Heart right ventricle (tissue), 16 donors: Measurements from ENCODE around the gene APCDD1. TPM values are rescaled to one million over a fixed set of nuclear protein-coding genes. Genes with fewer than 3 reads are reported as not detected.

Experiments used
- ATAC-seq, 8 donors: fragments of 200-7000 bp; cut with Tn5 transposase; one replicate each; pipeline ENCODE4 v1.9.1; 2020; ENCODE audit warnings: mild to moderate bottlenecking in 8 of 8, moderate library complexity in 8 of 8, moderate number of reproducible peaks in 1 of 8
- DNase-seq, 2 donors: peaks; one replicate each; pipeline ENCODE4 v3.0.0-alpha.2; 2020
- H3K27ac ChIP-seq, 10 donors: fragments of 200-600 bp; sonication (generic) in 2 of 10; one replicate each; pipeline versions ENCODE4 v1.5.0 to v1.8.0; 2020 to 2022; ENCODE audit warnings: mild to moderate bottlenecking in 3 of 10
- H3K27me3 ChIP-seq, 7 donors: fragments of 200-600 bp; one replicate each; pipeline ENCODE4 v1.8.0; 2021 to 2022; ENCODE audit warnings: mild to moderate bottlenecking in 2 of 7
- H3K36me3 ChIP-seq, 9 donors: fragments of 200-600 bp; sonication (generic) in 1 of 9; one replicate each; pipeline versions ENCODE4 v1.5.0 to v1.8.0; 2020 to 2022; ENCODE audit warnings: mild to moderate bottlenecking in 2 of 9
- H3K4me1 ChIP-seq, 9 donors: fragments of 200-600 bp; sonication (generic) in 1 of 9; one replicate each; pipeline versions ENCODE4 v1.5.0 to v1.8.0; 2020 to 2022; ENCODE audit warnings: mild to moderate bottlenecking in 4 of 9
- H3K4me3 ChIP-seq, 10 donors: fragments of 200-600 bp; sonication (generic) in 2 of 10; one replicate each; pipeline versions ENCODE4 v1.5.0 to v1.8.0; 2020 to 2022; ENCODE audit warnings: mild to moderate bottlenecking in 7 of 10, moderate library complexity in 2 of 10
- H3K9me3 ChIP-seq, 11 donors: fragments of 200-600 bp in 10 of 11; sonication (generic) in 2 of 11; one replicate each; pipeline versions ENCODE4 v1.5.0 to v1.8.0; 2013 to 2022; ENCODE audit warnings: mild to moderate bottlenecking in 2 of 11, control low read depth in 1 of 11, moderate library complexity in 1 of 11
- WGBS, 2 donors: extraction: QIAGEN DNeasy Blood & Tissue Kit; methylation state at CpG; one replicate each; pipeline ENCODE4 v1.1.7; 2013; ENCODE audit warnings: inconsistent platforms in 1 of 2; 5-methylcytosine and 5-hydroxymethylcytosine counted together
- intact Hi-C, 10 donors: fragments of 100-400 bp; cut with DNase I; formaldehyde crosslinking; loops; one replicate each; pipeline versions ENCODE4 v1.11.1 to v1.14.2; 2022
- polyA plus RNA-seq, 2 donors: library from polyadenylated mRNA; stranded (reverse); fragments of 200-250 nt; gene quantifications; one replicate each; pipeline ENCODE4 v1.2.3, GENCODE V29; 2013
- total RNA-seq, 10 donors: library from RNA; stranded (reverse); fragmentation: NEBNext Ultra II Directional in 3 of 10; extraction: Animal tissue kit (Norgen Biotek cat#: 25700) in 3 of 10; gene quantifications; one replicate each; pipeline versions ENCODE4 v1.2.1 to v1.2.4, GENCODE V29; 2021 to 2023
- TF ChIP-seq, protein P1 (sequence below), 9 donors: fragments of 200-600 bp; sonication (generic) in 2 of 9; IDR thresholded peaks; one replicate each; pipeline versions ENCODE4 v1.5.0 to v1.8.0; 2021 to 2022; ENCODE audit warnings: antibody characterized with exemption in 9 of 9, mild to moderate bottlenecking in 5 of 9, moderate library complexity in 1 of 9
- donor health status: Arrhythmogenic right ventricular cardiomyopathy.
- donor health status: ischemic (EF 13 %, LVEDD 7.1; RV severe dilation, severe dysfunction).
- donor health status: healthy with polysubstance abuse.
- donor health status: DM: no; HTN: yes; CAD: no.
- donor health status: DM: no; HTN: no; CAD: no.
- donor health status: ischemic (EF 25% LVEDD 6.9; RV normal size, moderate dysfunction).
- donor health status: ischemic (EF 25% LVEDD 5.7; RV mildly dilated, moderate dysfunction).
- donor health status: healthy.
- donor health status: DM: yes; HTN: yes; CAD: no.
- donor health status: Ischemic cardiomyopathy.
- donor health status: ischemic (EF 35%, LVEDD 5.7; RV mildly dilated, moderate dysfunction).
- donor health status: nonischemic (EF 11% LVEDD 7.7; RV severe dilation, severe dysfunction).
- donor health status: DM: yes; HTN: yes; CAD: no.
- donor health status: PGD.
- donor health status: ischemic (EF 29% LVEDD 5.4; RV normal size, mild dysfunction).
- donor health status: nonischemic (EF 23%, LVEDD 6.1; RV moderate dilation, normal function).

Gene APCDD1
- total and polyA plus RNA-seq, 12 donors: 10.2 to 40.4 (median 18.3) TPM

DNA sequence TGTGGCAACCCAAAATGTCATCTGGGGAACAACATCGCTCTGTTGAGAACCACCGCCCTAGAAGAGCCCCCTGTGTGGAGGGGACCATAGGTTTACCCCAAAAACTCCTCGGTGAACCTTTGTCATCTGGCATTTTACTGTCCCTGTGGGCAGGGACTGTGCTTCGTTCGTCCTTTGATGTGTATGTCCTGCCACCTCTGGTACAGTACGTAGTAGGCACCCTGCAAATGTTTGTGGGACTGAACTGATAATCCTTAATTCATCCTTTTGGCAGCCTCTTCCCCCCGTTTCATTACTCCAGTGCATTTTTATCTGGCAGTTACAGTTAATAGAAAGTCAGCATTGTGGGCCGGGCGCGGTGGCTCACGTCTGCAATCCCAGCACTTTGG, 72.1 kb downstream of the APCDD1 start:
- Histone ChIP-seq H3K4me3 (peak overlapping the region; percentile 81 to 96 (median 90)), H3K27me3 (no peaks in the 10 kb centered on the region), H3K9me3 (no peaks in the 10 kb centered on the region), H3K36me3 (peaks cover 0 to 3% (median 0%) of the 10 kb centered on the region in 9 donors), H3K27ac (peak overlapping the region; percentile 96 to 99 (median 98)), H3K4me1 (peaks cover 6 to 61% (median 50%) of the 10 kb centered on the region in 9 donors)
- TF ChIP-seq, protein P1, sequence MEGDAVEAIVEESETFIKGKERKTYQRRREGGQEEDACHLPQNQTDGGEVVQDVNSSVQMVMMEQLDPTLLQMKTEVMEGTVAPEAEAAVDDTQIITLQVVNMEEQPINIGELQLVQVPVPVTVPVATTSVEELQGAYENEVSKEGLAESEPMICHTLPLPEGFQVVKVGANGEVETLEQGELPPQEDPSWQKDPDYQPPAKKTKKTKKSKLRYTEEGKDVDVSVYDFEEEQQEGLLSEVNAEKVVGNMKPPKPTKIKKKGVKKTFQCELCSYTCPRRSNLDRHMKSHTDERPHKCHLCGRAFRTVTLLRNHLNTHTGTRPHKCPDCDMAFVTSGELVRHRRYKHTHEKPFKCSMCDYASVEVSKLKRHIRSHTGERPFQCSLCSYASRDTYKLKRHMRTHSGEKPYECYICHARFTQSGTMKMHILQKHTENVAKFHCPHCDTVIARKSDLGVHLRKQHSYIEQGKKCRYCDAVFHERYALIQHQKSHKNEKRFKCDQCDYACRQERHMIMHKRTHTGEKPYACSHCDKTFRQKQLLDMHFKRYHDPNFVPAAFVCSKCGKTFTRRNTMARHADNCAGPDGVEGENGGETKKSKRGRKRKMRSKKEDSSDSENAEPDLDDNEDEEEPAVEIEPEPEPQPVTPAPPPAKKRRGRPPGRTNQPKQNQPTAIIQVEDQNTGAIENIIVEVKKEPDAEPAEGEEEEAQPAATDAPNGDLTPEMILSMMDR (IDR thresholded peaks at IDR 0.05): no peak
- intact Hi-C loops: loop anchor here in 2 of 10 donors (10.0 kb wide), 2 partner anchors 812 to 912 kb away; partner anchors contain the start of gene PPP4R1 (in 1 of the 2)
- ATAC-seq (peak in 7 of 8 donors; percentile 1 to 38 (median 12)), DNase-seq (no peak)
- WGBS, 2 donors: 1 to 5% methylated on average over 11 of the region's 11 CpGs

DNA sequence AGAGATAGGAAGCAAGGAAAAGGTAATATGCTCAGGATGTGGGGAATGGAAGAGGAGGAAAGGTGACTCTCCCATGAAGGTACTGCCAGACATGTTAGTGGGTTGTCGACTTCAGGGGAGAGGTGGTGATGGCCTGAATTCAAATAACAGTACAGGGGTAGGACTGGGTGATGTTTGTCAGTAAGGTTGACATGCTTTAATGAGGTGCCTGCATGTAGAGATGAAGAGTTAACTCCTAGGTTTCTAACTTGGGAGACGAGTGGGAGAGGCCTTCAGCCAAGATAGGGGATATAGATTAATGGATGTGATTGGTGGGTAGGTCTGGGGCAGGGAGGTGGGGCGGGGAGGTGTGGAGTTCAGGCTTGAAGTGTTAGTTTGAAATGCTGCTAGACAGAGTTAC, 74.0 kb downstream of the APCDD1 start:
- H3K36me3 ChIP-seq: peaks cover 0 to 21% (median 0%) of the 10 kb centered on the region in 9 donors
- TF ChIP-seq, protein P1 (IDR thresholded peaks at IDR 0.05): no peak
- H3K9me3 ChIP-seq: no peaks in the 10 kb centered on the region
- 59 to 60% methylated on average over 3 of the region's 3 CpGs for WGBS, 2 donors
- no peak overlapping the region for H3K4me3 ChIP-seq
- intact Hi-C loops: loop anchor here in 2 of 10 donors (10.0 kb wide), 2 partner anchors 814 to 914 kb away; partner anchors contain the start of gene PPP4R1 (in 1 of the 2)
- peaks cover 6 to 65% (median 55%) of the 10 kb centered on the region in 9 donors for H3K4me1 ChIP-seq
- DNase-seq (no peak), ATAC-seq (no peak)
- no peak overlapping the region for H3K27ac ChIP-seq
- H3K27me3 ChIP-seq: no peaks in the 10 kb centered on the region

DNA sequence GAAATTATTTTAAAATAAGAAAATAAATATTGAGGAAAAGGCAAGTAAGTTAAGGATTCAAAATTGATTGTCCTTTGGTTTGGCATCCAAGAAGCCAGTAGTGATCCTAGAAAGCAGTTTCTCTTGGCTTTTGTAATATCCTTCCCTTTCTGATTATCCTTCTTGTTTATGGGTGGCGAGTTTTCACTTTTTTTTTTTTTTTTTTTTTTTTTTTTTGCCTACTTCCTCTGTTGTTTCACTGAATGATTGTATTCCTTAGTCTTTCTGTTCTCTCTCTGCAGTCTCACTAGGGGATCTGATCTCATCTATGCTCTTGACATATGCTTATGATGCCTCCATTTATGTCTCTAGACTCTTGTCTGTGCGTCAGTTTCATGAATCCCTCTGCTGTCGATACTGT, 75.6 kb downstream of the APCDD1 start:
- DNase-seq: no peak
- Histone ChIP-seq H3K27me3 (no peaks in the 10 kb centered on the region), H3K9me3 (no peaks in the 10 kb centered on the region), H3K36me3 (peaks cover 0 to 31% (median 0%) of the 10 kb centered on the region in 9 donors), H3K4me1 (peaks cover 6 to 62% (median 55%) of the 10 kb centered on the region in 9 donors), H3K4me3 (no peak overlapping the region), H3K27ac (peak overlapping the region in 7 of 10 donors; percentile 32 to 62 (median 51))
- no peak for ATAC-seq
- WGBS, 2 donors: 71 to 79% methylated on average over 3 of the region's 3 CpGs
- TF ChIP-seq, protein P1 (IDR thresholded peaks at IDR 0.05): no peak
- intact Hi-C loops: no loop called here

DNA sequence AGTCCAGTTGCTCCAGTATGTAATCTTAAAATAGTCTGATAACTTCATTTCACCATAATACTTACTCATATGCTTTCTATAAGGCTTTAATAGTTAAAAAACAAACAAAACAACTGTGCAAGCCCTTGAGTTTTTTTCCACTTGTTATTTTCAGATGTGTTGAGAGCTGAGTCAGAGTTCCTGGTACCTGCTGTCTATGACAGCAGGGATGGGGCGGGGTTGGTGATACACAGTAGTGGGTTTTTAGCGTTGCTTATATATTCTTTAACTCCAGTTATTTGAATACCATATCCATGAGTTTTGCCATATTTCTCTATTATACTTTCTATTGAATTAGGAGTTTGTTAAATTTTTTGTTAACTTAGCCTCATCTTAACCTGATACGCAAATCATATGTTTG, 76.4 kb downstream of the APCDD1 start:
- no peak overlapping the region for H3K4me3 ChIP-seq
- 68 to 71% methylated on average over 3 of the region's 3 CpGs for WGBS, 2 donors
- H3K27me3 ChIP-seq: no peaks in the 10 kb centered on the region
- H3K4me1 ChIP-seq: peaks cover 6 to 58% (median 50%) of the 10 kb centered on the region in 9 donors
- DNase-seq (no peak), ATAC-seq (peak in 3 of 8 donors; percentile 25 to 48 (median 47))
- TF ChIP-seq, protein P1 (IDR thresholded peaks at IDR 0.05): no peak
- no peaks in the 10 kb centered on the region for H3K9me3 ChIP-seq
- H3K27ac ChIP-seq: peak overlapping the region in 7 of 10 donors; percentile 32 to 62 (median 51)
- intact Hi-C loops: no loop called here
- peaks cover 0 to 37% (median 0%) of the 10 kb centered on the region in 9 donors for H3K36me3 ChIP-seq
